H1 (cell line): ENCODE results near the gene SPTB.

Experiments used
- BRCA1 ChIP-seq: IDR thresholded peaks from 2 replicates; pipeline ENCODE4 v1.6.1; 2012; ENCODE audit warnings: low read depth, low read length, improper control_type of control experiment
- CBX5 ChIP-seq: fragments of 300-800, 300-1000 bp; sonication (generic); IDR thresholded peaks from 2 replicates; pipeline ENCODE4 v1.7.1; 2016; ENCODE audit warnings: antibody characterized with exemption, low read length, low read depth
- CEBPB ChIP-seq: IDR thresholded peaks from 2 replicates; pipeline ENCODE4 v1.6.1; 2012; ENCODE audit warnings: low read depth, low read length
- EZH2 ChIP-seq: fragments of 200-600 bp; sonication (generic); IDR thresholded peaks from 2 replicates; pipeline ENCODE4 v1.7.1; 2012; ENCODE audit warnings: low read depth, mild to moderate bottlenecking, moderate library complexity, low read length, inconsistent platforms; ENCODE audit not compliant: severe bottlenecking
- KDM5A ChIP-seq: fragments of 200-600 bp; IDR thresholded peaks from 2 replicates; pipeline ENCODE4 v1.7.1; 2012; ENCODE audit warnings: mild to moderate bottlenecking, low read length, inconsistent platforms, mixed read lengths
- POLR2A ChIP-seq, 2 experiments: IDR thresholded peaks; 1 replicate in 1 of 2; 2 replicates in 1 of 2; pipeline ENCODE4 v1.6.1; 2011; ENCODE audit warnings: low read depth in 2 of 2, low read length in 2 of 2, mild to moderate bottlenecking in 2 of 2; ENCODE audit errors: control extremely low read depth in 1 of 2
- POLR2AphosphoS5 ChIP-seq: IDR thresholded peaks from 2 replicates; pipeline ENCODE4 v1.6.1; 2011; ENCODE audit warnings: low read depth, low read length
- RFX5 ChIP-seq: IDR thresholded peaks from 2 replicates; pipeline ENCODE4 v1.6.1; 2011; ENCODE audit warnings: low read depth, low read length, improper control_type of control experiment, borderline replicate concordance
- SUZ12 ChIP-seq: fragments of 200-600 bp; sonication (generic); IDR thresholded peaks from 2 replicates; pipeline ENCODE4 v1.6.1; 2012; ENCODE audit warnings: mild to moderate bottlenecking, inconsistent platforms, low read length, moderate library complexity, mixed read lengths
- YY1 ChIP-seq: IDR thresholded peaks from 2 replicates; pipeline ENCODE4 v1.6.1; 2011; ENCODE audit warnings: low read depth, mild to moderate bottlenecking, low read length
- TF ChIP-seq, protein P1 (sequence below), 3 experiments: IDR thresholded peaks; 1 replicate in 2 of 3; 2 replicates in 1 of 3; pipeline versions ENCODE4 v1.5.1 to v1.6.1; 2011; ENCODE audit warnings: low read length in 3 of 3, mild to moderate bottlenecking in 3 of 3, inconsistent platforms in 2 of 3, low read depth in 1 of 3, moderate library complexity in 1 of 3; ENCODE audit not compliant: insufficient read depth in 1 of 3; ENCODE audit errors: control extremely low read depth in 1 of 3
- TF ChIP-seq, protein P2 (sequence below): fragments of 300-600 bp; sonication (generic); IDR thresholded peaks from 2 replicates; pipeline ENCODE4 v1.7.1; 2012; ENCODE audit warnings: low read length, moderate library complexity, mild to moderate bottlenecking, inconsistent platforms; ENCODE audit not compliant: insufficient replicate concordance
- TF ChIP-seq, protein P3 (sequence below): IDR thresholded peaks from 2 replicates; pipeline ENCODE4 v1.6.1; 2012; ENCODE audit warnings: inconsistent platforms

DNA sequence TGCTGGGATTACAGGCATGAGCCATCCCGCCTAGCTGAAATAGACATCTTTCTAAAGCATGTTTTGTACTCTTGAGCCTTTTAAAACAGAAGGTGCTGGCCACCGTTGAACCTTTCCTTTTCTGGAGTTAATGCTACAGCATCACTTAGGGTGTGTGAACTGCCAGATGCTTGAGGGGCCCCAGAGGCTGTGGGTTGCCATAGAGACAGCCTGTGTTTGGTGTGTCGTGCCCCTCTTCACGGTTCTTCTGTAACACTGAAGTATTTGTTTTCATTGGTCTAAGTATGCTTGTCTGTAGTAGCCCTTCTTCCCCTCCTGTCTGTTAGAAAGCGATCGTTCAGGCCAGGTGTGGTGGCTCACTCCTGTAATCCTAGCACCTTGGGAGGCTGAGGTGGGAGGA lies 144.7 kb downstream of the SPTB start:
- no peak for TF ChIP-seq POLR2A (IDR thresholded peaks at IDR 0.05; ENCODE audit: control extremely low read depth in 1 of 2, low read depth in 2 of 2, low read length in 2 of 2)
- no peak for TF ChIP-seq CEBPB
- TF ChIP-seq, protein P1, sequence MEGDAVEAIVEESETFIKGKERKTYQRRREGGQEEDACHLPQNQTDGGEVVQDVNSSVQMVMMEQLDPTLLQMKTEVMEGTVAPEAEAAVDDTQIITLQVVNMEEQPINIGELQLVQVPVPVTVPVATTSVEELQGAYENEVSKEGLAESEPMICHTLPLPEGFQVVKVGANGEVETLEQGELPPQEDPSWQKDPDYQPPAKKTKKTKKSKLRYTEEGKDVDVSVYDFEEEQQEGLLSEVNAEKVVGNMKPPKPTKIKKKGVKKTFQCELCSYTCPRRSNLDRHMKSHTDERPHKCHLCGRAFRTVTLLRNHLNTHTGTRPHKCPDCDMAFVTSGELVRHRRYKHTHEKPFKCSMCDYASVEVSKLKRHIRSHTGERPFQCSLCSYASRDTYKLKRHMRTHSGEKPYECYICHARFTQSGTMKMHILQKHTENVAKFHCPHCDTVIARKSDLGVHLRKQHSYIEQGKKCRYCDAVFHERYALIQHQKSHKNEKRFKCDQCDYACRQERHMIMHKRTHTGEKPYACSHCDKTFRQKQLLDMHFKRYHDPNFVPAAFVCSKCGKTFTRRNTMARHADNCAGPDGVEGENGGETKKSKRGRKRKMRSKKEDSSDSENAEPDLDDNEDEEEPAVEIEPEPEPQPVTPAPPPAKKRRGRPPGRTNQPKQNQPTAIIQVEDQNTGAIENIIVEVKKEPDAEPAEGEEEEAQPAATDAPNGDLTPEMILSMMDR (IDR thresholded peaks at IDR 0.05; ENCODE audit: control extremely low read depth in 1 of 3, insufficient read depth in 1 of 3, low read depth in 1 of 3, low read length in 3 of 3): no peak
- no peak for TF ChIP-seq CBX5
- TF ChIP-seq, protein P2, sequence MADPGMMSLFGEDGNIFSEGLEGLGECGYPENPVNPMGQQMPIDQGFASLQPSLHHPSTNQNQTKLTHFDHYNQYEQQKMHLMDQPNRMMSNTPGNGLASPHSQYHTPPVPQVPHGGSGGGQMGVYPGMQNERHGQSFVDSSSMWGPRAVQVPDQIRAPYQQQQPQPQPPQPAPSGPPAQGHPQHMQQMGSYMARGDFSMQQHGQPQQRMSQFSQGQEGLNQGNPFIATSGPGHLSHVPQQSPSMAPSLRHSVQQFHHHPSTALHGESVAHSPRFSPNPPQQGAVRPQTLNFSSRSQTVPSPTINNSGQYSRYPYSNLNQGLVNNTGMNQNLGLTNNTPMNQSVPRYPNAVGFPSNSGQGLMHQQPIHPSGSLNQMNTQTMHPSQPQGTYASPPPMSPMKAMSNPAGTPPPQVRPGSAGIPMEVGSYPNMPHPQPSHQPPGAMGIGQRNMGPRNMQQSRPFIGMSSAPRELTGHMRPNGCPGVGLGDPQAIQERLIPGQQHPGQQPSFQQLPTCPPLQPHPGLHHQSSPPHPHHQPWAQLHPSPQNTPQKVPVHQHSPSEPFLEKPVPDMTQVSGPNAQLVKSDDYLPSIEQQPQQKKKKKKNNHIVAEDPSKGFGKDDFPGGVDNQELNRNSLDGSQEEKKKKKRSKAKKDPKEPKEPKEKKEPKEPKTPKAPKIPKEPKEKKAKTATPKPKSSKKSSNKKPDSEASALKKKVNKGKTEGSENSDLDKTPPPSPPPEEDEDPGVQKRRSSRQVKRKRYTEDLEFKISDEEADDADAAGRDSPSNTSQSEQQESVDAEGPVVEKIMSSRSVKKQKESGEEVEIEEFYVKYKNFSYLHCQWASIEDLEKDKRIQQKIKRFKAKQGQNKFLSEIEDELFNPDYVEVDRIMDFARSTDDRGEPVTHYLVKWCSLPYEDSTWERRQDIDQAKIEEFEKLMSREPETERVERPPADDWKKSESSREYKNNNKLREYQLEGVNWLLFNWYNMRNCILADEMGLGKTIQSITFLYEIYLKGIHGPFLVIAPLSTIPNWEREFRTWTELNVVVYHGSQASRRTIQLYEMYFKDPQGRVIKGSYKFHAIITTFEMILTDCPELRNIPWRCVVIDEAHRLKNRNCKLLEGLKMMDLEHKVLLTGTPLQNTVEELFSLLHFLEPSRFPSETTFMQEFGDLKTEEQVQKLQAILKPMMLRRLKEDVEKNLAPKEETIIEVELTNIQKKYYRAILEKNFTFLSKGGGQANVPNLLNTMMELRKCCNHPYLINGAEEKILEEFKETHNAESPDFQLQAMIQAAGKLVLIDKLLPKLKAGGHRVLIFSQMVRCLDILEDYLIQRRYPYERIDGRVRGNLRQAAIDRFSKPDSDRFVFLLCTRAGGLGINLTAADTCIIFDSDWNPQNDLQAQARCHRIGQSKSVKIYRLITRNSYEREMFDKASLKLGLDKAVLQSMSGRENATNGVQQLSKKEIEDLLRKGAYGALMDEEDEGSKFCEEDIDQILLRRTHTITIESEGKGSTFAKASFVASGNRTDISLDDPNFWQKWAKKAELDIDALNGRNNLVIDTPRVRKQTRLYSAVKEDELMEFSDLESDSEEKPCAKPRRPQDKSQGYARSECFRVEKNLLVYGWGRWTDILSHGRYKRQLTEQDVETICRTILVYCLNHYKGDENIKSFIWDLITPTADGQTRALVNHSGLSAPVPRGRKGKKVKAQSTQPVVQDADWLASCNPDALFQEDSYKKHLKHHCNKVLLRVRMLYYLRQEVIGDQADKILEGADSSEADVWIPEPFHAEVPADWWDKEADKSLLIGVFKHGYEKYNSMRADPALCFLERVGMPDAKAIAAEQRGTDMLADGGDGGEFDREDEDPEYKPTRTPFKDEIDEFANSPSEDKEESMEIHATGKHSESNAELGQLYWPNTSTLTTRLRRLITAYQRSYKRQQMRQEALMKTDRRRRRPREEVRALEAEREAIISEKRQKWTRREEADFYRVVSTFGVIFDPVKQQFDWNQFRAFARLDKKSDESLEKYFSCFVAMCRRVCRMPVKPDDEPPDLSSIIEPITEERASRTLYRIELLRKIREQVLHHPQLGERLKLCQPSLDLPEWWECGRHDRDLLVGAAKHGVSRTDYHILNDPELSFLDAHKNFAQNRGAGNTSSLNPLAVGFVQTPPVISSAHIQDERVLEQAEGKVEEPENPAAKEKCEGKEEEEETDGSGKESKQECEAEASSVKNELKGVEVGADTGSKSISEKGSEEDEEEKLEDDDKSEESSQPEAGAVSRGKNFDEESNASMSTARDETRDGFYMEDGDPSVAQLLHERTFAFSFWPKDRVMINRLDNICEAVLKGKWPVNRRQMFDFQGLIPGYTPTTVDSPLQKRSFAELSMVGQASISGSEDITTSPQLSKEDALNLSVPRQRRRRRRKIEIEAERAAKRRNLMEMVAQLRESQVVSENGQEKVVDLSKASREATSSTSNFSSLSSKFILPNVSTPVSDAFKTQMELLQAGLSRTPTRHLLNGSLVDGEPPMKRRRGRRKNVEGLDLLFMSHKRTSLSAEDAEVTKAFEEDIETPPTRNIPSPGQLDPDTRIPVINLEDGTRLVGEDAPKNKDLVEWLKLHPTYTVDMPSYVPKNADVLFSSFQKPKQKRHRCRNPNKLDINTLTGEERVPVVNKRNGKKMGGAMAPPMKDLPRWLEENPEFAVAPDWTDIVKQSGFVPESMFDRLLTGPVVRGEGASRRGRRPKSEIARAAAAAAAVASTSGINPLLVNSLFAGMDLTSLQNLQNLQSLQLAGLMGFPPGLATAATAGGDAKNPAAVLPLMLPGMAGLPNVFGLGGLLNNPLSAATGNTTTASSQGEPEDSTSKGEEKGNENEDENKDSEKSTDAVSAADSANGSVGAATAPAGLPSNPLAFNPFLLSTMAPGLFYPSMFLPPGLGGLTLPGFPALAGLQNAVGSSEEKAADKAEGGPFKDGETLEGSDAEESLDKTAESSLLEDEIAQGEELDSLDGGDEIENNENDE: no peak
- TF ChIP-seq POLR2AphosphoS5: no peak
- TF ChIP-seq SUZ12: no peak
- TF ChIP-seq YY1: no peak
- no peak for TF ChIP-seq EZH2
- no peak for TF ChIP-seq BRCA1
- no peak for TF ChIP-seq KDM5A
- no peak for TF ChIP-seq RFX5
- TF ChIP-seq, protein P3, sequence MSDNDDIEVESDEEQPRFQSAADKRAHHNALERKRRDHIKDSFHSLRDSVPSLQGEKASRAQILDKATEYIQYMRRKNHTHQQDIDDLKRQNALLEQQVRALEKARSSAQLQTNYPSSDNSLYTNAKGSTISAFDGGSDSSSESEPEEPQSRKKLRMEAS: no peak
